Nucleus accumbens (tissue), 56 donors: ENCODE measurements around the gene MXD3.
"Not testable (repeated sequence)": the region's sequence is repeated elsewhere in the genome, so short reads cannot be mapped to it uniquely, and the experiment has no call there.

Source experiments
- DNase-seq, 56 donors: peaks; one replicate each; lab custom pipeline; 2025; lab: John Stamatoyannopoulos, UW

MXD3 gene

GRCh38 chr5:177306674-177307543, 4.8 kb downstream of the MXD3 start:
- DNase-seq, result no peak

- not testable (repeated sequence) for DNase-seq
Observed at GRCh38 chr5:177306103-177306640, 5.5 kb downstream of the MXD3 start.

DNA sequence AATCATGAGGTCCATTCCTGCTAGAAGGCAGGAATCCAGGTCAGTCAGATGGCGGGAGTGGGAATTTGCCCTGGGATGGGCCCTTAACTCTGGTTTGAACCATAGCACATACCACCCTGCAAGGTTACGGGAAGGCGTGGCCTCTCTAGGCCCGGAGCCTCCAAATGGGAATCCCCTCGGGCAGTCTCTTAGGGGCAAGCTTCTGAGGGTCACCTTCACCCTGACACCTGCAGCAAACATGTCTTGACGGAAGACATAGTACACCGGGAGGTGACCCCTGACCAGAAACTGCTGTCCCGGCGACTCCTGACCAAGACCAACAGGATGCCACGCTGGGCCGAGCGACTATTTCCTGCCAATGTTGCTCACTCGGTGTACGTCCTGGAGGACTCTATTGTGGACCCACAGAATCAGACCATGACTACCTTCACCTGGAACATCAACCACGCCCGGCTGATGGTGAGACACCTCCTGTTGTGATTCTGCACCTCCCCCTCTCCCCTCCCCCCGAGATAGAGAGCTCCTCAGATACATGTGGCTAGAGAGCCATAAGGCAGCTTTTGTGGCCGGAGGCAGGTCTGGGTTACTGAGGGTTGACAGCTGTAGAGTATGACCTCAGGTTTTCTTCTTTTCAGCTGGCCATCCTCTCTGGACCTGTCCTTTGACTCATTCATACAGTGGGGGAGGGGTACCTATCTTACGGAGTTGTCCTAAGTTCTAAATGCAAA, 7.1 kb downstream of the MXD3 start:
- no peak for DNase-seq

DNA sequence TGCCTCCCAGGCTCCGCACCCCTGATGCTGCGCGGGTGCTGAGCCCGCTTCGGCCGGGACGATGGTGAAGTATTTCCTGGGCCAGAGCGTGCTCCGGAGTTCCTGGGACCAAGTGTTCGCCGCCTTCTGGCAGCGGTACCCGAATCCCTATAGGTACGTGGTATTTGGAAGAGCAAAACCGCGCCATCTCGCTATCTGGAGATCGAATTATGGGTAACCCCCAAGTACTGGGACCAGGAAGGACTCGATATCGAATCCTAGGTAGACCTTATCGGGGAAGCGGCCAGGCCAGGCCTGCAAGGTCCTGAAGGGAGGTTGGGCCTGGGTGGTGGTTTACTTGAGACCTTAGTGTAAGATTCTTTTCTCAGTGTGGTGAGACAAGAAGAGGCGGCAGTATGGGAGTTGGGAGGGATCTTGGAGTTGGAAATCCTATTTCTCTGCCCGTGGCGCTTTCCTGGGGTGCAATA, 7.7 kb downstream of the MXD3 start:
- peak in 1 of 56 donors; percentile 69 for DNase-seq

GRCh38 chr5:177303121-177303924, 8.4 kb downstream of the MXD3 start, which contains the start of the genes PRELID1 and RAB24:
Gene PRELID1, plus strand, starts transcription at chr5:177303799. Its CDS starts 187 bp downstream, at chr5:177303986.
Gene RAB24, minus strand, starts transcription at chr5:177303719. Its CDS starts 431 bp downstream, at chr5:177303288.
- peak in 54 of 56 donors; percentile 35 to 92 (median 77) for DNase-seq

DNA sequence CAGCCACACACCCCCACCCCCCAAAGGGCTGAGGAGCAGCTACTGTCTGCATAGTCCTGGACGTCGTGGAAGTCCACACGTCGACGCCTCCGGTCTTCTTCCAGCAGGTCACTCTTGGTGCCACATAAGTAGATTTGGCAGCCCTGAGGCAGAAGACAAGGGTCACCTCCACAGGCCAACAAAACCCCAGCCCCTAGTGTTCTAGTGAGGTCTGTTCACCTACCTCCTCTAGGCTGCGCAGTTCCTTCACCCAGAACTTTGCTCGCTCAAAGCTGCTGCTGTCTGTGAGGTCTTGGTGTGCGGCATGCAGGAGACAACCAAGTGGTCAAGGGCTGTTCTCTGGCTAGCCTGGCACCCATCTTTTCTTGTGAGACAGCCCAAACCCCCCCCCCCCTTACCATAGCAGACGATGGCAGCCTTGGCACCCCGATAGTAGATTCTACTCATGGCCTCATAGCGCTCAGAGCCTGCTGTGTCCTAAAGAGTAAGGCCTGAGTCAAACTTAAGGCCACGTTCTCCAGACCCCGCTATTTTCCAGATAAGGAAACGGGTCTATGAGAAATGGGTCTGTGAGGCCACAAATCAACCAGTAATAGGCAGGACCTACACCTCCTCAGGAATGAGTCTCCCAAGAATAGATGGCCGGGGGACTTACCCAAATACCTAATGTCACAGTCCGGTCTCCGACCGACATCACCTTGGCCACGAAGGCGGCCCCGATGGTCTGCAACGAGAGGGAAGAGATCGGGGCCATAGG, 9.2 kb downstream of the MXD3 start:
- DNase-seq, result no peak

DNA sequence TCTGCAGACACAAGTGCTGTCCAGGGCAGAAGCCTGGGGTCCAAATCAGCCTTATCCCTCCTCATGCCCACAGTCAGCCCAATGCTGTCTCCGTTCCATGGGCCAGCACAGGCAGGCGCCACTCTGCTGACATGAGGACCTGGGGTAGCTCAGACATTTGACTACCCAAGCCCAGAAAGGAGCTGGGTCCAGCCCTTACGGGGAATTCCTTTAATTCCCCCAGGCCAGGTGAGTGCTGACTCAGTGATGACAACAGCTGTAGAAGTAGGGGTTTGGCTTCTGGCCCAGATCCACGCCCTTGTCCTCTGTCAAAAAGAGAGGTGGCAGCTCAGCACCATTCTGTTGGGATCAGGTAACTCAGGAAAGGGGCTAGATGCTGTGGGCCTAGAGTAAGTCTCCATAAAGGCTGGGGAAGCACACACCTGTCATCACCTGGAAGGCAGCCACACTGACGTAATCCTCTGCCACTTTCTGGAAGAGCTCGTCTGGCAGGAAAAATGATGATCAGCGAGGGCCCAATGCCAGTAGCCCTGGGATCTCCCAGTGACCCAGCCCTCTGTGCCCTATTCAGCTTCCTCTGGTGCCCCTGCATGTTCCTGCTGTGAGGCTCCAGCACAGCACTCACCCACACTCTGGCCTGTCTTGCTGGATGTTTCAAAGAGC, 10.1 kb downstream of the MXD3 start:
- DNase-seq, result no peak

DNA sequence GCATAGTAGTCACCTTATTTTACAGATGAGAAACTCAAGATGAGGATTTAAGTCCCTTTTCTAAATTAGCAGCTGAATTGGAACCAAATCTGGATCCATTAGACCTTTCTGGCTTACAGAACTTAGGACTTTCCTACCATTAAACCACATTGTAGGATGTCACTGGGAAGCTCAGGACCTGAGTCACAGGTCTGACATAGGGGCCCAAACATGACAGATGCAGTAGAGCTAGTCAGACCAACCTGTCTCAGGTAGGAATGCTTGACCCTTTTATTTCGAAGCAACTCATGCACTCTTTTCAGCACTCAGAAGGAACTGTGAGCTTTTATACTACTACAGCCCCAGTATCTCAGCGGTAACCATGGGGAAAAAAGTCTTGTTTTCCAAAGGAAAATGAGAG, 10.7 kb downstream of the MXD3 start:
- DNase-seq, result no peak

GRCh38 chr5:177300236-177300880, 11.3 kb downstream of the MXD3 start:
- peak in 12 of 56 donors; percentile 10 to 52 (median 30) for DNase-seq

DNA sequence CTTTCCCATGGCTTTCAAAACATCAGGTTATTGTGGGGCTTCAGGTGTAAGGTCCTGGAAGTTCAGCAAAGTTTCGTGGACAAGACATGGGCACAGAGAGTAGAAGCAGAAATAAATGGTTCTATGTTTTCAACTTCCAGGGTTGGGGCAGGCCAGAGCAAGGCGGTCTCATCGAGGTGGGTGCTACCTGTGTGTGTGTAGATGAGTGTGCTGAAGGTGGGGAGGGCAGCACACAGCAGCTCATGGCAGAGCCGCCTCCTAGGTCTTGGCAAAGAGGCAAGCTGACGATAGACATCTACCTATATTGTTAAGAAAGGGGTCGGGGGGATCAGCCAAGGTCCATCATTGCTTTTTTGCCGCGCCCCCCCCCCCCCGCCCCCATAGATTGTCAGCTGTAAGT, 12.0 kb downstream of the MXD3 start:
- no peak for DNase-seq

DNA sequence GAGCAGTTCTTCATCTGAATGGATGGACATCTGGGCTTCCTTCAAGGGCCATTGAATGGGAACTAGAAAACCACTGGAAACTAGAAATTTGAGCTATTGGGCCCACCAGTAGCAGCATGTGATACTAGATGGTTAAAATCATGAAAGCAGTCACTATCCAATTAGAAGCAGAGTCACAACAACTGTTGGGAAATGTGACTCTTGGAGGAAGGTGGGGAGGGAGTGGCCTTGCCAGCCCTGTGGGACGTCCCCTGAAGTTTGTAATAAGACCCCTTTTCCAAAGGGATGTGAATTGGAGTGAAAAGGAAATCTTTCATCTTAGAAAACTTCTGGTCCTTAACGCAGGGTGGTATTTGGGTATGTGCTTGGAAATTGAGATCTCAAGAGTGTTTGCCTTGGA, 13.8 kb downstream of the MXD3 start:
- DNase-seq, result no peak

GRCh38 chr5:177296581-177296980, 15.1 kb downstream of the MXD3 start:
- DNase-seq, result no peak

DNA sequence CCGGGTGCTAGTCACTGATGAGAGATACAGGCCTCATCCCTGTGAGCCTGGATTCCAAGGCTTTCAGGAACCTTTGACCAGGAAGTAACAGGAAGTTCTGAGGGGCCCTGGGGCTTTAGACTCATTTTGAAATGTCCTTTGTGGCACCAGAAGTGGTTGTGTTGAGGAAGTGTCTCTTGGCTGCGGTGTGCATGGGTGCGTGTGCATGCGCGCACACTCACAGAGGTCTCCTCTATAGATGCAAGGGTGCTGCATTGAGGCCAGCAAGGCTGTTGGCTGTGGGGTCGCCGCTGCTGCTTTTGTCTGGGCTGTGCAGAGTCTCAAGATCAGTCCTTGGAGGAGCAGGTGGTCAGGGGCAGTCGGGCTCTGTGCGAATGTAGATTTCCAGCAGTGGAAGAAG, 15.8 kb downstream of the MXD3 start:
- DNase-seq, result no peak

DNA sequence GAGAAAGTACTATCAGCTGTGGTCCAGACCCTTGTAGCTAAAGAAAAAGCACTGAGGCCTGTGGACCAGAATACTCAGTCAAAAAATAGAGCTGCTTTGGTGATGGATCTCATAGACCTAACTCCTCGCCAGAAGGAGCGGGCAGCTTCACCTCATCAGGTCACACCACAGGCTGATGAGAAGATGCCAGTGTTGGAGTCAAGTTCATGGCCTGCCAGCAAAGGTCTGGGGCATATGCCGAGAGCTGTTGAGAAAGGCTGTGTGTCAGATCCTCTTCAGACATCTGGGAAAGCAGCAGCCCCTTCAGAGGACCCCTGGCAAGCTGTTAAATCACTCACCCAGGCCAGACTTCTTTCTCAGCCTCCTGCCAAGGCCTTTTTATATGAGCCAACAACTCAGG, 17.1 kb downstream of the MXD3 start:
- DNase-seq, result no peak

DNA sequence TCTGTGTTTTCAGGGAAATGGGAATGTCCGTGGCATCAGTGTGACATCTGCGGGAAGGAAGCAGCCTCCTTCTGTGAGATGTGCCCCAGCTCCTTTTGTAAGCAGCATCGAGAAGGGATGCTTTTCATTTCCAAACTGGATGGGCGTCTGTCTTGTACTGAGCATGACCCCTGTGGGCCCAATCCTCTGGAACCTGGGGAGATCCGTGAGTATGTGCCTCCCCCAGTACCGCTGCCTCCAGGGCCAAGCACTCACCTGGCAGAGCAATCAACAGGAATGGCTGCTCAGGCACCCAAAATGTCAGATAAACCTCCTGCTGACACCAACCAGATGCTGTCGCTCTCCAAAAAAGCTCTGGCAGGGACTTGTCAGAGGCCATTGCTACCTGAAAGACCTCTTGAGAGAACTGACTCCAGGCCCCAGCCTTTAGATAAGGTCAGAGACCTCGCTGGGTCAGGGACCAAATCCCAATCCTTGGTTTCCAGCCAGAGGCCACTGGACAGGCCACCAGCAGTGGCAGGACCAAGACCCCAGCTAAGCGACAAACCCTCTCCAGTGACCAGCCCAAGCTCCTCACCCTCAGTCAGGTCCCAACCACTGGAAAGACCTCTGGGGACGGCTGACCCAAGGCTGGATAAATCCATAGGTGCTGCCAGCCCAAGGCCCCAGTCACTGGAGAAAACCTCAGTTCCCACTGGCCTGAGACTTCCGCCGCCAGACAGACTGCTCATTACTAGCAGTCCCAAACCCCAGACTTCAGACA, 17.7 kb downstream of the MXD3 start:
- no peak for DNase-seq

DNA sequence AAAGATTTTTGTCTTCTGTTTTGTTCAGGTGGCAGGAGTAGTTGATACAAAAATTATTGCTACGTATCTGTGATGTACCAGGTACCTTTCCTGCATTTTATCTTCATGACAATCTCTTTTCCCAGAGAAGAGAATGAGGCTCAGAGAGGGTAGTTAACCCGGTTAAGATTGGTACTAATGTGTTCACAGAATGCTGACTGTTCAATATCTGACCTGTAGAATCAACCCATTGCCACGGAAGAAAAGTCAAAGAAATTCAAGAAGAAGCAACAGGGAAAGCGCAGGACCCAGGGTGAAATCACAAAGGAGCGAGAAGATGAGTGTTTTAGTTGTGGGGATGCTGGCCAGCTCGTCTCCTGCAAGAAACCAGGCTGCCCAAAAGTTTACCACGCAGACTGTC, 20.0 kb downstream of the MXD3 start:
- DNase-seq, result no peak

DNA sequence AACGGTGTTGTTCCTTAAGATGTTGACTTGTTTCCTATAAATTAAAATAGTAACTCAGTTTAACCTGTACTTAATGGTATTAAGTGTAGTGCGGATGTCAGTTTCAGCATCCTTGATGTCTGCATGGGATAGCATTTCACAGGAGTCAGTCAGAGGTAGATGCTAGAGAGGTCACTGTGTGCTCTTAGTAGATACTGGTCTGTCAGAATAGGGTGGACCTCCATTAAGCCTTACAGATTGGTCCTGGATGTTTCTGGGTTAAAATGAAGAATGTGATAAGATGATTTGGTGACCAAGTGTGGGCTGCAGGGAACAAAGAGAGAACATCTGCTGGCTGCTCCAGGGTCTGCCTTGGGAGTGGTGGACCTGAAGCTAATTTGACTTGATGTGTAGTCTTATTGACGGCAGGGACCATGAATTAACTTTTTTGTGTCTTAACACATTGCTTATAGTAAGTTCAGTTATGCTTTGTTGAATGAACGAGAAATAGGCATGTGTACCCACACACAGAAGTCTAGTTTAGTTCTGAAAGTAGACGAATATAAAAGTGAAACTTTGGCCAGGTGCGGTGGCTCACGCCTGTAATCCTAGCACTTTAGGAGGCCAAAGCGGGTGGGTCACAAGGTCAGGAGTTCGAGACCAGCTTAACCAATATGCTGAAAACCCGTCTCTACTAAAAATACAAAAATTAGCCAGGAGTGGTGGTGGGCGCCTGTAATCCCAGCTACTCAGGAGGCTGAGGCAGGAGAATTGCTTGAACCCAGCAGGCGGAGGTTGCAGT, 20.7 kb downstream of the MXD3 start:
- no peak for DNase-seq
